Stimulated activated CD4-positive, alpha-beta T cell treated with anti-CD3 and anti-CD28 coated beads, Interleukin-4, amount 100 ng/mL, for 4 hours (primary cell): ENCODE measurements around the gene MLXIP.
A peak's percentile ranks its signal among the peaks of the same experiment; 100 is the strongest.
"Not testable (repeated sequence)": the region's sequence is repeated elsewhere in the genome, so short reads cannot be mapped to it uniquely, and the experiment has no call there.

Source experiments
- DNase-seq, 2 experiments: peaks; one replicate each; pipeline ENCODE4 v3.0.0-alpha.2; 2020

Gene MLXIP

DNA sequence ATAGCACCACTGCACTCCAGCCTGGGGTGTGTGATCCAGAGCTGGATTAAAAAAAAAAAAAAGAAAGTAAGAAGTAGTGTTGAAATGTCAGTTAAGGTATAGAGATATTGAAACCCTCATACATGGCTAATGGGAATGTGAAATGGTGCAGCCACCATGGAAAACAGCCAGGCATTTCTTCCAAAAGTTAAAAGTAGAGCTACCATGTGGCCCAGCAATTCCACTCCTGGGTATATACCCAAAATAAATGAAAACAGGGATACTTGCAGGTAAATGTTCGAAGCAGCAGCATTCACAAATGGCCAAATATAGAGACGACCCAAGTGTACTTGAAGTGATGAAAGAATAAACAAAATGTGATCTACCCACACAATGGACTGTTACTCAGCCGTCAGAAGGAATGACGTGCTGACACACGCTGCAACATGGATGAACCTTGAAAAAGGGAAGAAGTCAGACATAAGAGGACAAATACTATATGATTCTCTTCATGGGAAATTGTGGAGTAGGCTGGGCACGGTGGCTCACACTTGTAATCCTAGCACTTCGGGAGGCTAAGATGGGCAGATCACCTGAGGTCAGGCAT is 80.2 kb downstream of the MLXIP start:
- no peak for DNase-seq

DNA sequence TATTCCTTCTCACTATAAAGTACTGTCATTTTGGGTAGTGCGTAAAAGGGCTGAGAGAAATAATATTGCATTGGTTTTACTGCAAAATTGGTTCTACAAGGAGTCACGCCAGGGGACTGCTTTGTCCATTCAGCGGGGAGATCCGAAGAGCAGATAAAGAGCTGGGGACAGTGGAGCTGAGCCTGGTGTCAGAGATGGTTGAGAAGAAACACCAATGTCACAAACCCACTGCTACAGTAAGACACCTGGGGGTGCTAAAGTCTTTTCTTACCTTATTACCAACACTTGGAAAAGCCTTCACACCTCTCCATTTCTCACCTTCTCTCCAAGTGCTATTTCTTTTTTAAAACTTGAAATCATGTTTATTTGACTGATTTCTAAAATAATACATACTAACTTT is 81.3 kb downstream of the MLXIP start:
- no peak for DNase-seq

DNA sequence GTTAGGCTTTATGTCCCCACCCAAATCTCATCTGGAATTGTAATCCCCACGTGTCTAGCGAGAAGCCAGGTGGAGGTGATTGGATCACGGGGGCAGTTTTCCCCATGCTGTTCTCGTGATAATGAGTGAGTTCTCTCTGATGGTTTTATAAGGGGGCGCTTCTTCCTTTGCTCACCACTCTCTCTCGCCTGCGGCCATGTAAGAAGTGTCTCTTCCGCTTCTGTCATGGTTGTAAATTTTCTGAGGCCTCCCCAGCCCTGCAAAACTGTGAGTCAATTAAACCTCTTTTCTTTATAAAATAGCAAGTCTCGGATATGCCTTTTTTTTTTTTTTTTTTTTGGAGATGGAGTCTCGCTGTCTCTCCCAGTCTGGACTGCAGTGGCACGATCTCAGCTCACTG is 82.2 kb downstream of the MLXIP start:
- DNase-seq = no peak

DNA sequence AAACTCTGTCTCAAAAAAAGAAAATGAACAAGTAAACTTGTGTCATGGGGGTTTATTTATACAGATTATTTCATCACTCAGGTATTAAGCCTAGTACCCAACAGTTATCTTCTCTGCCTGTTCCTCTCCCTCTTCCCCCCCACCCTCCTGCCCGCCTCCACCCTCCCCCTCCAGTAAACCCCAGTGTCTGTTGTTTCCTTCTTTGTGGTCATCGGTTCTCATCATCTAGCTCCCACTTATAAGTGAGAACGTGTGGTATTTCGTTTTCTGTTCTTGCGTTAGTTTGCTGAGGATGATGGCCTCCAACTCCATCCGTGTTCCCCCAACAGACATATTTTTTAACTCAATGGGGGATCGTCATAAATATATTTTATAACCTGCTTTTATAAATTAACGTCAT is 83.1 kb downstream of the MLXIP start:
- DNase-seq = no peak

DNA sequence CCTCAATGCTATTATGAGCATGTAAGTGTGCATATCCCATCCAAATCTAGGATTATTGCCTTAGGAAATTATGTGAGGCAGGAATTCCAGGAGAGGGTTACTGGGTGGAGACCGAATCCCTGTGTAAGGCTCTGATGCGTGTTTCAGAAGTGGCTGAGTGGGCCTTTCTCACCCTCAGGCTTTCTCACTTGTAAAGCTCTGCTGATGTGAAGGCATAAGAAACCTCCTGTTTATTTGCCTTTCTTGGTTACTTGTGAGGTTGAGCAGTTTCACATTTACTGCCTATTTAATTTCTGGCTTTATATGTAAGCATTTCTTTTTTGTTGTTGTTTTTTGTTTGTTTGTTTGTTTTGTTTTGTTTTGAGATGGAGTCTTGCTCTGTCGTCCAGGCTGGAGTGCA is 84.4 kb downstream of the MLXIP start:
- no peak for DNase-seq

DNA sequence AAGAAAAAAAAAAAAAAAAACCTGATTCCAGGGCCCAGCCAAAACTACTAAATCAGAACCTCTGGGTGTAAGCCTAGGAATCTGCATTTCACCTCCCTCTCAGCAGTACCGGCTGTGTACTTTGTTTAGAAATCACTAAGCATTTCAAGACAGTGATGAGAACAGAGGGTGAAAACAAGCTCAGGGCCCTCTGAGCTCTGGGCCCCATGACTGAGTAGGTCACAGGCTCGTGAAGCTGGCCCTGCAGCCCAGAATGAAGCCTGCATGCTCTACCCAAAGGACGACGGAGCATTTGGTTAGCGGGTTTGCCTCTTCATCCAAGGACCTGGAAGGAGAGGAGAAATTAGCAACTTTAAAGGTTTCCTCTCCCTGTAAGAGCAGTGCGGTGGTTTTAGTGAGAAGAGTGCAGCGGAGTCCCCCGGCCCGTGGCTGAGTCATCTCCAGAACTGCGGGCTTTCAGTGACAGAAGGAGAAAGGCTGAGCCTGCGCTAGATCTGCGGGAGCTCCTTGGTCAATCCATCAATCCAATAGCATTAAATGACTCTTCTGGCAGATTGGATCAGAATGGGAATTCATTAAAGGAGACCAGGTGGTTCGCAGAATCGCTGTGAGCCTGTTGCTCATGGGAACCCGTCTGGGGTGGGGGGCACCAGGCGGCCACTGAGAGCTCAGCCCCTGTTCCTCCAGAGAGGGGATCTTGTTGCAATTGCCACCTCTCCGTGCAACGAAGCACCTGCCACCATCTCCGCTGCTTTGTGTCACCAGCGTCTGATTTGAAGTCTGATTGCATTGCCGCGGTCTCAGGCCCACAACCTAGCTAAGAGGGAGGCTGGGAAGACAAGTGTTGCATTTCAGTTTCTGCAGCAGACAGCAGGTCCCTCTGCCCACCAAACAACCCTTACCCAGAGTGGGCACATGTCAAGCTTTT is 88.1 kb downstream of the MLXIP start:
- peak in 1 of 2 experiments; percentile 26 for DNase-seq

DNA sequence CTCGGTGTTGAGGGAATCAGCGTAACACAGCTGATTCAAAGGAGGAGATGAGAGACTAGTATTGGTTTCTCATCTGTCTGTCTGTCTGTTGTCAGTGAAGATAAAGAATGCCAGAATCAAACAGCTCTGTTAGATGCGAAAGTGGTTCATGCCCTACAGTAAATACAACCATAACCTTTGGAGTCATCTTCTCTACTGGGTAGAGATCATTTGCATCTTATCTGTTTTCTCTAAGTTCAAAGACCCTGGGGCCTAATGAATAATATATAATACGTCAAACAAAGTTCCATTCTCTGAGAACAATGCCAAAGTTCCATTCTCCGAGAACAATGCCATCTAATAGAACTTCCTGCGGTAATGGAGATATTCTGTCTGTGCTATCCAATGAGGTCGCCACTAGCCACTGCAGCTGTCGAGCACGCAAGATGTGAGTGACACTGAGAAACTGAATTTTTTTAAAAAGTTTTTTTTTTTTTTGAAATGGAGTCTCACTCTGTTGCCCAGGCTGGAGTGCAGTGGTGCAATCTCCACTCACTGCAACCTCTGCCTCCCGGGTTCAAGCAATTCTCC is 88.9 kb downstream of the MLXIP start:
- no peak for DNase-seq

DNA sequence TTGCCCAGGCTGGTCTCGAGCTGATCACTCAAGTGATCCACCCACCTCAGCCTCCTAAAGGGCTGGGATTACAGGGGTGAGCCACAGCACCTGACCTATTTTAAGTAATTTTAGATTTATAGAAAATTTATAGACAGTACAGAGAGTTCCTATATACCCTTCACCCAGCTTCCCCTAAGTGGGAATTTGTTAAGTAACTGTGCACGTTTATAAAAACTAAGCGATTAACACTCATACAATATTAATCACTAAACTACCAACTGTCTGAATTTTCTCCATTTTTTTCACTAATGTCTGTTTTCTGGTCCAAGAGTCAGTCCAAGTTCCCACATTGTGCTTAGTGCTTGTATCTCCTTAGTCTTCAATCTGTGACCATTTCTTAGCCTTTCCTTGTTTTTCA is 89.9 kb downstream of the MLXIP start:
- DNase-seq = no peak

DNA sequence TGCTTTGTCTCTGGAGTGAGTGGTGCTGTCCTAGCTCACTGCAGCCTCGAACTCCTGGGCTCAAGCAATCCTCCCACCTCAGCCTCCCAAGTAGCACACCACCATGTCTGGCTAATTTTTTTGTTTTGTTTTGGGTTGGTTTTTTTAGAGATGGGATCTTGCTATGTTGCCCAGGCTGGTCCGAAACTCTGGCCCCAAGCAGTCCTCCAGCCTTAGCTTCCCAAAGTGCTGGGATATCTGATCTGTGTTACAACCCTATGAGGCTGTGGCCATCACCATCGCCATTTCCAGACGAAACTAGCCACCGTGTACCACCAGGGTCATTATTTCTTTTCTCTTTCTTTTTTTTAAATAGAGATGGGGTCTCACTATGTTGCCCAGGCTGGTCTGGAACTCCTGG is 92.8 kb downstream of the MLXIP start:
- no peak for DNase-seq

DNA sequence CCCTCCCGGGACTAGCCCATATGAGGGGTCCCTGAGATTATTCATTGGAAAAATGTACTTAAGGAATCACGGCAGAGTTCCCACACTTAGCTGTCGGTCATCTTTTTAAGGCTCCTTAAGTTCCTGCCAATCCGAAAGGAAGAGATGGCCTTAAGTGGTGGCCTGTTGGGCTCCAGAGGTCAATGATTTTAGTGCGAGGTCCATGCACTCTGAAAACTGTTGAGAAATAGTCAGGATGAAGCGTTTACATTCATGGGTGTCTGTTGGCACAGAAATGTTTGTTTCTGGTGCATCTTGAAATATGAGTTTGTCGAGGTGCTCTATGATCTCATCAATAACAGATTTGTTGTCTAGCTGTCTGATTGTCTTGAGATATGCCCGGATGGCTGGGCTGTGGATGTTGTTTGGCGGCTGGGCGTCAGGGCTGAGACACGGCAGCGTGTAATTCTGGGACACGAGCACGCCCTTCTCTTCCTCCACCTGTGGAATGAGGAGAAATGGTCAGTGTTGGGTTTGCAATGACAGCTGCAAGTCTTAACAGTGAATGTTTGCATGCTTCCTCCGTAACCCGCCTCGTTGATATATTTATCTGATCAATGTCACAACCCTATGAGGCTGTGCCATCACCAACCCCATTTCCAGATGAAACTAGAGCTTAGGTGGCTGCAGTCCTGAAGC is 93.8 kb downstream of the MLXIP start:
- DNase-seq = no peak

DNA sequence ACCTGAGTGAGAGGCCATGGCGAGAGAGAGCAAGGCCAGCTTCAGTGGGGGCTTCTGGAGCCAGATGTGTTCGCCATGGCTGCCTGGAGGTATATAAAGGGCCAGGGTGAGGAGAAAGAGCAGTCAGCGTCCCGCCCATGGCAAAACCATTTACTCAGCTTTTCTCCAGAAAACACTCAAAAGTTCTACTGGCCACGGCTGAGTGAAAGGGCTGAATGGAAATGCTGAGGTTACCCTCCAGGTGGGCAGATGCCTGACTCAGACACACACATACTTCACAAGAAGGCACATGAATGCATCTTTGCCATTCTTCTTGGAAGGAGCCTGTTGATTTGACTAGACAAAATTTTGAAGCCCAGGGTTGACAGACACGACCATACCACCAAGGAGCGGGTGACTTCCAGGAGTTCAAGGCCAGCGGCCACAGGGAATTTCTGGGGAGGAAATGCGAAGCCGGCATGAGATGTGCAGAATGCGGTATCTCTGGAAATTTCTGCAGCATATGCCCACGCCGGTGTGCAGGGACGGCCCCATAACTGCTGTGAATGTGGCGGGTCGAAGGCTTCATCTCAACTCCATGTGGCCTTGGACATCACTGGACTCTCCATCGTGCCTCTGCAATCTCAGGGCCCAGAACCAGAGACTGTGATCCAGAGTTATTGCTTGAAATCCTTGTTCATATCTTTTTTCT is 95.7 kb downstream of the MLXIP start, which contains the start of gene IL31:
Gene IL31 (minus strand): TSS at position 67 of the 691 bp plus-strand sequence. CDS start 49 bp downstream, at position 18.
- peak in 1 of 2 experiments; percentile 28 for DNase-seq

DNA sequence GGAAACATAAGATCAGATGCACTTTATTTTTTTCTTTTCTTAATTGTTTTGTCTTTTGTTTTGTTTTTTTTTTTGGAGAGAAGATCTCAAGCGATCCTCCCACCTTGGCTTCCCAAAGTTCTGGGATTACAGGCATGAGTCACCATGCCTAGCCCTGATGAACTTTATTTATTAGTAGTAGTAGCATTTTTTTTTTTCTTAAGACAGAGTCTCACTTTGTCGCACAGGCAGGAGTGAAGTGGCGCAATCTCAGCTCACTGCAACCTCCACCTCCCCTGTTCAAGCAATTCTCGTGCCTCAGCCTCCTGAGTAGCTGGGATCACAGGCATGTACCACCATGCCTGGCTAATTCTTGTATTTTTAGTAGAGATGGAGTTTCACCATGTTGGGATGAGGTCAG is 97.9 kb downstream of the MLXIP start:
- not testable (repeated sequence) for DNase-seq

DNA sequence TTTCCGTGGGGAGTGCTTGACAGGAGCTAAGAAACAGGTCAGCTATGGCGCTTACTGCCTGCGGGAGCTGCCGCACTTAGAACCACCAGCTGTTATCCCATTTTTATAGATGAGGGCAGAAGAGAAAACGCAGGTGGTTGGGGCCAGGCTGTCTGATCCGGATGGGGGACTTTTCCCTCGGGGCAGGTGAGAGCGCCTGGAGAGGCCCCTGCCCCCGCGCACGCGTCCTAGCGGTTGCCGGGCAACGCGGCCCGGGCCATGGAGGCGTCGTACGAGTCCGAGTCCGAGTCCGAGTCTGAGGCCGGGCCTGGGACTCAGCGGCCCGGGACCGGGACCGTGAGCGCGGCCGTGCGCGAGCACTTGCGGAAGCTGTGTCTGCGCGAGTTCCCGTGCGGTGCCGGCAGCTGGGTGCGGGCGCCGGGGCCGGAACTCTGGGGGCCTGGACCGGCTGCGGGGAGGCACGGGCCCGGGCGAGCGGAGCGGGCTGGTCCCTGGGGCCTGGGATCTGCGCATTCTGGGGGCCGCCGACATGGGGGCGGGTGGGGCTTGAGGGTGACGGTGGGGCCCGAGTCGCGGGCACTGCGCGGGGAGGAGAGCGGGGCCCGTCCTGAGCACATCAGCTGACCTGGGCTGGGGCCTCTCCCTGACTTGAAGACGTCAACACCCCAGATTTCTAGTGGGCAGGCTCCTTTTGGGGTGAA is 104.5 kb downstream of the MLXIP start, which contains the start of gene LRRC43:
Gene LRRC43 (plus strand): TSS at position 237 of the 701 bp plus-strand sequence. CDS start 22 bp downstream, at position 259.
- no peak for DNase-seq

DNA sequence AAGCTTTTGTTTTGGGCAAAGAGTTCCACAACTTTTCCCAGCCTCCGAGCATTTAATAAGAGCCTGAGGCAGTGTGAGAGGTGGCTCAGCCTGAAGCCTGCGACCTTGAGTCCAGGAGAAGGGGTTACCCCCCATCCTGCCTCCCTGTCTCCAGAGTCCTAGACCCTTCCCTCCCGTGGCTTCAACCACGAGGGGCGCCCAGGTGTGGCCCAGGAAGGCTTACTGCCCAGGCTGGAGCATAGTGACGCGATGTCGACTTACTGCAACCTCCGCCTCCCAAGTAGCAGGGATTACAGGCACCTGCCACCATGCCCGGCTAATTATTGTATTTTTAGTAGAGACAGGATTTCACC is 105.0 kb downstream of the MLXIP start:
- DNase-seq = no peak

DNA sequence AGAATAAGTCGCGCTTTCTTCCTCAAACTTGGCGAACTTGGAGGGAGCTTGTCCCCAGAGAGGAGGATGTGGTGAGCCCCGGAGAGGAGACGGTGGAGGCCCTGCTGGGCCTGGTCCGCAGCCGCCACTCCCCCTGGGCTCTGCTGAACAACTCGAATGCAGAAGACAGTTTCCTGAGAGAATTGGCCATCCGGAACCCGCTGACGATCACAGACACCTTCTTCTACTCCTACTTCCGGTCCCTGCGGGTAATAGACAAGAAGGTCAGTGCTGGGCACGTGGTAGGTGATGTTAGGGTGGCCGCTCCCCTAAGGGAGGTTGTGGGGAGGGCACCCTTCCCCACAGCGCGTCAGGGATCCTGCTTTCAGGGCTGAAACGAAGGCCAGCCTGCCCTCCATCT is 106.0 kb downstream of the MLXIP start:
- DNase-seq = no peak

DNA sequence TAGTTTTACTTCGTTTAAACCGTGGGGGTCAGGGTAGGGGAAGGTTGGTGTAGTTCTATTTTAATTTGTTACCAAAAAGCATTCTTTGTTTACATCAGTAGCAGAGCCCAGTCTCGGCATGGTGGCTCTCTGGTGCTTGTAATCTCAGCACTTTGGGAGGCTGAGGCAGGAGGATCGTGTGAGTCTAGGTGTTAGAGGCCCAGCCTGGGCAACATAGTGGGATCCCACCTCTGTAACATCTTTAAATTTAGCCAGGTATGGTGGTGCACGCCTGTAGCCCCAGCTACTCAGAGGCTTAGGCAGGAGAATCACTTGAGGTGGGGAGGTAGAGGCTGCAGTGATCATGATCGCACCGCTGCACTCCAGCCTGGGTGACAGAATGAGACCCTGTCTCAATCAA is 106.5 kb downstream of the MLXIP start:
- no peak for DNase-seq

DNA sequence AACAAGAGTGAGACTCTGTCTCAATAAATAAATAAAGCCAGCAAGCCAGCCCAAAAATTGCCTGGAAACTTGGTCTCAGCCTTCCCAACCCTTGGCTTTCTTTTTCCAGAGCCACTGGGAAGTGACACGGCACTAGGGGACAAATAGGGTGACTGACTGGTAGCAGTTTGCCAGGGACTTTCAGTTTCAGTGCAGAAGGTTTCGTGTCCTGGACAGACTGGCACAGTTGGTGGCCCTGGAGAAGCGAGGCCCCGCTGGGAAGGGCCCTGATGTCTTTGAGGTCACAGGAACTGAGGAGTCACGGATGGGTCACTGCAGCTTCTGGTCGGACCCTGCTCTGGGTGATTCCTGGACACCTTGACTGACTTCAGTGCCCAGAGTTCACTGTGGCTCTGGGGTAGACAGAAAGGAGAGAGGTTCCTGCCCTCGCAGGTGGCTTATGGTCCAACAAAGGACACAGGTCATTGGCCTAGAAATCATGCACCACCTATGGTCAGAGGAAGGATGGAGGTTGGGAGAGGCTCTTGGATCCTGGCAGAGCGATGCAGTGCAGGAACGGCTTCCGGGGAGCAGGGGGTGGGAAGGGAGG is 107.0 kb downstream of the MLXIP start:
- DNase-seq = no peak

DNA sequence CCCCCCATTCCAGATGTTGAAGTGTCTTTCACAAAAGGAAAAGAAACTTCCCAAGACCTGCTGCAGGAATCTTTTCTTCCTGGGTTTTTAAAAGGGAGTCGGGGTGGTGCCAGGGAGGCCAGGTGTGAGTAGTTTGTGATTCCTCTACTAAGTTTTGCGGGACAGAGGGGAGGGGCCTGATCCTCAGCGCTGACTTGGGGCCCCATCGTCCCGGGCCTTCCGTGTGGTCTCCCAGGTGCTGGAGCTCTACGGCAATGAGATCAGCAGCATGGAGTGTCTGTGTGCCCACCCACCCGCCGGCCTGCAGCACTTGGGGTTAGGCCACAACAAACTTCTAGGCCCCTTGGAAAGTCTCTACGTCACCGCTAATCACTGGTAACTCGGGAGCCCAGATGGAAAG is 108.9 kb downstream of the MLXIP start:
- no peak for DNase-seq

DNA sequence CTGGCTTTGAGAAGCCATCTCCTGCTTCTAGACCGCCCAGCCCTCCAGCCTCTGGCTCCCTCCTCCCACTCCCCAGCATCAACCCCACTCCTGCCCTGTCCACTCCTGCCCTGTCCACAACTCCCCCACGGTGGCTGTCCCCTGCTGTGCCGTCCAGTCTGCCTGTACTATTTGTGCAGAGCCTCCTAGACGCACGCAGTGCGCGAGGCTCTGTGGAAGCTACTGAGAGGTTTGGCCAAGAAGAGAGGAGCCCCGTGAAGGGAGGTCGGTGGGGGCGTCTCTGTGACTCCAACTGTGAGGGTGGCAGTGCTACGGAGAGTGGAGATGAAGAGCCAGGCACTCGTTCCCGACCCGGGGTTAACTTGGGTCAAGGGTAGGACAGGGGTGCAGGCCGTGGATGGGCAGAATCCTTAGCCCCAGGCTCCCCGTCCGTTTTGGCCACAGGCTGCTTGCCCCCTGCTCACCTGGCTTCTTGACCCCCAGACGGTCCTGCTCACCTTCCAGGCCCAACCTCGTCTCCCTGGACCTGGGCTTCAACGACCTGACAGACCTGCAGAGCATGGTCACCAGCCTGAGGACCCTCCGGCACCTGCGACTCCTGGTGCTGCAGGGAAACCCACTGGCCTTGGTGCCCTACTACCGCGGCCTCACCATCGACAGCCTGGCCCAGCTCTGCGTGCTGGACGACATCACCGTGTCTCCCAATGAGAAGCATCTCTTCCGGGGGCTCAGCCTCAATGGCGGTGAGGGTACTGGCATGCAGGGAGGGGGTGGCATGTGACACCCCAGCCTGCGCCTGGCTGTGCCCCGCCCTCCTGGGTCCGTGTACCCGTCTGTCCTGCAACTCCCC is 111.3 kb downstream of the MLXIP start:
- no peak for DNase-seq

DNA sequence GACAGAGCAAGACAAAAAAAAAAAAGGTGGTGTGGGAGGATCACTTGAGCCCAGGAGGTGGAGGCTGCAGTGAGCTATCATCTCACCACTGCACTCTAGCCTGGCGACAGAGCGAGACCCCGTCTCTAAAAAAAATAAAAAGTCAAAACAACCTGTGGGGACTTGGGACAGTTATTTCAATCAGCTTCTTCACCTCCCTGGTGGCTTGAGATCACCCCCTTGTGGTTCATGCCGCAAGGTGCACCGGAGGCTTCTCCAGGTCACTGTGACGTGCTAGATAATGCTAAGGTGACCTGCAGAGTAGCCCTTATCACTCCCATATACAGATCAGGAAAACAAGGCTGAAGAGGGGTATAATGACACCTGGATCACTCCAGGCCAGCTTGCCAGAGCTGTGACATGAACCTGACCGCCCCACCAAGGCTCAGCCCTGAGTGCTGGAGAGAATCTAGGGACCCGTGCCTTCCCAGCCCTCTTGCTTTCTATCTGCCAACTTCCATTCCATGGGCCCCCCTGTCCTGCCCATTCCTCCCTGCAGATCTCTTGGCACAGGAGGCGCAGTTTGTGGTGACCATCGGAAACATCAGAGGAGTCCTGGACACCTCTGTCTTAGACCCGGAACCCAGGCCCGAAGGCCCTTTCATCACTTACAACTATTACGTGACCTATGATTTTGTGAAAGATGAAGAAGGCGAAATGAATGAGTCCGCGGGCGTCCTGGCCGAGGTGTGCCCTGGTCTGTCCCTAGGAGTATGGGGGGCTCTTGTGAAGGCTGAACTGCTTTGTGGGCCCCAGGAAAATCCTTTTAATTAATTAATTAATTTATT is 112.5 kb downstream of the MLXIP start:
- peak; percentile 55 to 56 for DNase-seq
